G401 (cell line): ENCODE measurements around the gene JADE2. TPM values are rescaled to one million over a fixed set of nuclear protein-coding genes. Genes with fewer than 3 reads are reported as not detected.
"Not testable (repeated sequence)": the region's sequence is repeated elsewhere in the genome, so short reads cannot be mapped to it uniquely, and the experiment has no call there.

Experiments
- DNase-seq: peaks from one replicate; pipeline ENCODE4 v3.0.0-alpha.2; 2015; ENCODE audit warnings: low spot score
- in situ Hi-C: cut with HindIII; loops from 2 replicates; pipeline ENCODE4 v1.10.0; 2016; ENCODE audit warnings: low sequenced_read_pairs, mixed read lengths
- total RNA-seq: library from RNA; depleted of rRNA; stranded (reverse); fragments of >200 nt; shearing (Covaris generic); gene quantifications from 2 replicates; pipeline ENCODE4 v1.2.3, GENCODE V29; 2014

Gene JADE2
- total RNA-seq, 1 experiment from 2014 or later = 25.8 TPM

- no peak for DNase-seq
- in situ Hi-C loops = no loop called here
These were observed 21.6 kb downstream of the JADE2 start for GRCh38 chr5:134547066-134547465.

- DNase-seq = no peak
- in situ Hi-C loops = no loop called here
These were observed 22.1 kb downstream of the JADE2 start for GRCh38 chr5:134547579-134547978.

GRCh38 chr5:134547999-134548658 is 22.7 kb downstream of the JADE2 start:
- in situ Hi-C loops = no loop called here
- DNase-seq = no peak

GRCh38 chr5:134549714-134550113 is 24.2 kb downstream of the JADE2 start:
- in situ Hi-C loops = no loop called here
- DNase-seq = no peak

- in situ Hi-C loops = no loop called here
- DNase-seq = no peak
These were observed 25.1 kb downstream of the JADE2 start for GRCh38 chr5:134550271-134551214.

GRCh38 chr5:134551901-134552300 is 26.4 kb downstream of the JADE2 start:
- in situ Hi-C loops = no loop called here
- DNase-seq = no peak

GRCh38 chr5:134552301-134552700 is 26.8 kb downstream of the JADE2 start:
- no peak for DNase-seq

GRCh38 chr5:134552716-134553115 is 27.2 kb downstream of the JADE2 start:
- in situ Hi-C loops, DNase-seq: not testable (repeated sequence)

More at GRCh38 chr5:134552301-134552700, 26.8 kb downstream of the JADE2 start:
- in situ Hi-C loops = no loop called here

- DNase-seq = no peak
- in situ Hi-C loops = no loop called here
These were observed 28.4 kb downstream of the JADE2 start for GRCh38 chr5:134553821-134554267.

GRCh38 chr5:134554319-134555222 is 29.1 kb downstream of the JADE2 start:
- in situ Hi-C loops = no loop called here
- no peak for DNase-seq

- in situ Hi-C loops = no loop called here
- no peak for DNase-seq
These were observed 29.9 kb downstream of the JADE2 start for GRCh38 chr5:134555223-134555889.

- in situ Hi-C loops = no loop called here
- DNase-seq = peak; percentile 84
These were observed 30.4 kb downstream of the JADE2 start for GRCh38 chr5:134555890-134556311.

GRCh38 chr5:134556588-134556987 is 31.1 kb downstream of the JADE2 start:
- DNase-seq, in situ Hi-C loops: not testable (repeated sequence)

GRCh38 chr5:134556994-134557393 is 31.5 kb downstream of the JADE2 start:
- in situ Hi-C loops = no loop called here
- no peak for DNase-seq

GRCh38 chr5:134559672-134560071 is 34.2 kb downstream of the JADE2 start:
- no peak for DNase-seq
- in situ Hi-C loops = no loop called here

GRCh38 chr5:134560698-134561097 is 35.2 kb downstream of the JADE2 start:
- in situ Hi-C loops = no loop called here
- DNase-seq = no peak

GRCh38 chr5:134561871-134562296 is 36.4 kb downstream of the JADE2 start:
- peak; percentile 25 for DNase-seq
- in situ Hi-C loops = no loop called here

- DNase-seq = no peak
- in situ Hi-C loops = no loop called here
These were observed 37.8 kb downstream of the JADE2 start for GRCh38 chr5:134563221-134563620.

- DNase-seq = no peak
- in situ Hi-C loops = no loop called here
These were observed 38.5 kb downstream of the JADE2 start for GRCh38 chr5:134563962-134564361.
